Hippocampal formation (tissue), 2 donors: ENCODE data around the gene KRTAP4-9.
"Not testable (repeated sequence)": the region's sequence is repeated elsewhere in the genome, so short reads cannot be mapped to it uniquely, and the experiment has no call there.

Experiments
- DNase-seq, 2 donors: peaks; one replicate each; lab custom pipeline; 2025; lab: John Stamatoyannopoulos, UW

KRTAP4-9 gene

GRCh38 chr17:41105347-41105746, at the start of gene KRTAP4-9:
Gene KRTAP4-9 (plus strand): TSS chr17:41105389. CDS start chr17:41105389, 0 bp downstream.
- DNase-seq, result not testable (repeated sequence)

DNA sequence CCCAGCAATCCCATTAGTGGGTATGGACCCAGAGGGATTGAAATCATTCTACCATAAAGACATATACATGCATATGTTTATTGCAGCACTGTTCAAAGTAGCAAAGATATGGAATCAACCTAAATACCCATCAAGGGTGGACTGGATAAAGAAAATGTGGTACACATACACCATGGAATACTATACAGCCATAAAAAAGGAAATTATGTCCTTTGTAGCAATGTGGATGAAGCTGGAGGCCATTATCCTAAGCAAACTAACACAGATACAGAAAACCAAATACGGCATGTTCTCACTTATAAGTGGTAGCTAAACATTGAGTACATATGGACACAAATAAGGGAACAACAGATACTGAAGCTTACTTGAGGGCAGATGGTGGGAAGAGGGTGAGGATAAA, 47.6 kb upstream of the KRTAP4-9 start:
- DNase-seq, result no peak

- no peak for DNase-seq
These were observed 46.4 kb upstream of the KRTAP4-9 start for GRCh38 chr17:41058741-41059140.

- DNase-seq, result not testable (repeated sequence)
These were observed 45.7 kb upstream of the KRTAP4-9 start for GRCh38 chr17:41059276-41060051.

- DNase-seq, result no peak
These were observed 45.1 kb upstream of the KRTAP4-9 start, which contains the start of gene KRTAP2-3 for GRCh38 chr17:41060052-41060604. Gene KRTAP2-3 (minus strand): TSS chr17:41060114. CDS start chr17:41060050, 64 bp downstream.

DNA sequence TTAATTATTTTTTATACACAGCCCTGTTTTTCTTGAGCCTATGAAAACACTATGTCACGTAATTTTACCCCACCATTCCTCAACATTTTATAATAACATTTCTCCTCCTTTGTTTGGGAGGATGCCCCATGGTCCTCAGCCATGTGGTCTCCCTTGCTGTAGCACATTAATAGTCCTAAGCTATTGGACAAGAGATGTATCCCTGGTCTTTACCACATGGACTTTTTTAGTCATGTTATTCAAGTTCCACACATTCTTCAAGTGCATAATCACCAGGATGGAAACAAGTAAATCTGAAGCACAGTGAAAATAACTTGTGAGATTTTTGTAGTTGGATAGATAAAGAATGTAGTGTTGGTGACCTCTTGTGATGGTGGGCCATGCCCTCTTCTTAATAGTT, 43.2 kb upstream of the KRTAP4-9 start:
- DNase-seq, result no peak

DNA sequence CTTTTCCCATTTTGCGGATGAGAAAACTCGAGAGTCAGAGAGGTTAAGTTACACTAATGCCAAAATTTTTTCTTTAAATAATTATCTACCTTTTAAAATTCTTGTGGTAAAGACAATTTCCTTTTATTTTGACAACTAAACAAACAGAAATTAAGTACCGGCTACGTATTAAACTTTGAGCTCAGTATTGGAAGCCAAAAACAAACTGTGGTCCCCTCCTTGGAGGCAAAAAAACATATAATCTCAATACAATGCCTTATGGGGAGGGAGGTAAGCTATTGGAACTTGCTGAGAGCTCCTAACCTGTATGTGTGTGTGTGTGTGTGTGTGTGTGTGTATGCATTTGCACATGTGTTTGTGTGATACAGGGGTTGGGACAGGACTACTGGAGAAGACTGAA, 41.7 kb upstream of the KRTAP4-9 start:
- no peak for DNase-seq

DNA sequence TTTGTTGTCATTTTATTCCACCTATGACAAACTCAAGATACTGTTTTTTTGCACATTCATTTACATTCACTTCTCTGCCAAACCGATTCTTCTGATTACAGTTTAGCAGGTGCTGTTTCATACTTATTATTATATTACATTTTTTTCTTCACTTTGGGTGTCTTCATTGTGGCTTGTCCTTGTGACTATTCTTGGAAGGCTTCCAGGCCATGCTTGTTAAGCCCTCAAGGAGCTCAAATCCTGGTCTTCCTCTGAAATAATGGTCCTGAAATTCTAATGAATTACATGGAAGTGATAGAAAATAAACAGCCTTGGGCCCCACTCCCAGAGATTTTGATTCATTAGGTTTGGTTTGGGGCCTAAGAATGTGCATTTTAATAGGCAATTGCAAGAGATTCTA, 40.9 kb upstream of the KRTAP4-9 start:
- DNase-seq, result no peak

DNA sequence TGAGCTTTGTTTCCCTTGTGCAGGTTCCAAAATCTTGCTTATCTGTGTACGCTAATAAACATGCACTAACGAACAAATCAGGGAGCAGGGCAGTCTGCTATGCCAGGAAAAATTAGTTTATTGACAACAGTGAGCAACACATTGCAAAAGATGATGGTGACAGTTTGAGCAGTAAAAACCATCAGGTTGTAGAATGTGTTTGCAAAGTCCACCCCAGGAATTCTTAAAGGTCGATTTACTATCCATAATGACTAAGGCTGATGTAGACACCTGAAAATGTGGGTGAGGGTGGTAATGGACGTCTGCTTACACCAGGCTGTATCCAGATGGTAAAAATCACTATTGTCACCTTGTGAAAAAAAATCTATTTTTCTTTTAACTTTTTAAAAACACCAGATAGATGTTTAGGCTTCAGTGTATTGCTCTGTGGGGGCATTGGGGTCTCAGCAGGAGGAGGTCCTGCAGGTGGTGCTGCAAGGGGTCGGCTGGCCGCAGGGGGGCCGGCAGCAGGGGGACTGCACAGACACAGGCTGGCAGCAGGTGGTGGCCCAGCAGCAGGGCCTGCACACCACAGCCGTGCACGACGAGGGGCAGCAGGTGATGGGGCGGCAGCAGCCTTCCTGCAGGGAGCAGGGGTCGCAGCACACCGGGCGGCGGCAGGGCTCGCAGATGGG, 40.0 kb upstream of the KRTAP4-9 start:
- not testable (repeated sequence) for DNase-seq

DNA sequence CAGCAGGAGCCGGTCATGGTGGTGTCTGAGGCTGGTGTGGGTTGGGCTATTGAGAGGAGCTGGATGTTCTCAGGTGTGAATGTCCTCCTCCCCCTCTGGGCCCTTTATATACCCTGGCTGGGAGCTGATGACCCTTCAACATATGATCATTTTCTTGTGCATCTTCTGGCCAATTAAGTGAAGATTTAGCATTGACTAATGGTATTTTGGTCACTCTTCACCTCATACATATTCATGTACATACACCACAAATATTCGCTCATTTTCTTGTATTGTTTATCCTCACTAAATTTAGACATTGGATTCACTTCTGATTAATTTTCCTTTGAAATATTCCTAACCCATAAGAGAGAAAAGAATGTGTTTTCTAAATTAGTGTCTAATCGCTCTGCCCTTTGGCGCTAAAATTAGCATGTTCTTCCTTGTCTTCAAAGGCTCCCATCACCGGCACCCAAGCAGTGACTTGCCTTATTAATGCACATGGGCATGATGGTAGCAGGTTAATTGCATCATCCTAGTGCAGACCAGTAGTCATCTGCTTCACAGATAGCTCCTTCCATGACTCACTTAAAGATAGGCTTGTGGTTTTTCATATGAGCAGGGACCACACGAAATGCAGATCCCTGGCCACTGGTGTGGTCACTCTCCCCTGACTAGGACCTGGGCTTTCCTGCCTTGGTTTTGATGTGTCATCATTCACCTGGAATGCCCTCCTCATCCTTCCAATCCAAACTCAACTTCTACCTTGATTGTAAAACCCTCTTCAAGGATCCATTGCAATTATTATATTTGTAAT, 39.2 kb upstream of the KRTAP4-9 start, which contains the start of gene KRTAP2-4:
KRTAP2-4 (minus strand) TSS at position 51 of the 796 bp plus-strand sequence; CDS start at position 17, 34 bp downstream.
- no peak for DNase-seq

DNA sequence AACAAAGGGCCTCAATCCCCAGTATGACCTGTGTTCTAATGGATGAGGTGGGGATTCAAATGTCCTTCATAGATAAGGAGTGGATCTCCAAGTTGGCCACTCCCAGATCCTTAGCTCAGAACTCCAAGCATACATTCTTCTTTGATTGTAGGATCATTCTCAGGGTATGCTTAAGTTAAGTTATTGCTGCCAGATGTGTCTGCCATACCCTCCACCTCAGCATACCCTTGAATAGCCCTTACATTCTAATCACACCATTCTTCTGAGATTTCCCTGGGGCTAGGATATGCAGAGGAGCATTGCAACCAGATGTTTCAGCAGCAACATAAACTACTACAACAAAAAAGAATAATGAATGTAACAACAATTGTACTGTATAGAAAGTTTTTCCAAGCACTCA, 37.9 kb upstream of the KRTAP4-9 start:
- no peak for DNase-seq

DNA sequence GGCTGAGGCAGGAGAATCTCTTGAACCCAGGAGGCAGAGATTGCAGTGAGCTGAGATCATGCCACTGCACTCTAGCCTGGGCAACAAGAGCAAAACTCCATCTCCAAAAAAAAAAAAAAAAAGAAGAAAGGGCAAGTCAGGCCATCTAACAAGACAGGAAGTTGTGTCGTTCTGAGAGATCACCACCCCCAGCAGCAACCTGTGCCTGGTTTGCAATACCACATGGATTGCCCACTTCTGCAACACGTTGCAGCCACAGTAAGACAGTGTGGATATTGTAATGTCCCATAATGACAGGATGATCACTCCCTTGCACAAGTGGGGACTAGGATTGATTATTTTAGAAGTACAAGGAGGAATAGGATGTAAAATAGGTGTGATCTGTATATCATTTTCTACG, 36.2 kb upstream of the KRTAP4-9 start:
- no peak for DNase-seq

- DNase-seq, result no peak
These were observed 33.4 kb upstream of the KRTAP4-9 start for GRCh38 chr17:41071606-41072360.

- DNase-seq, result no peak
These were observed 31.5 kb upstream of the KRTAP4-9 start for GRCh38 chr17:41073676-41074075.

DNA sequence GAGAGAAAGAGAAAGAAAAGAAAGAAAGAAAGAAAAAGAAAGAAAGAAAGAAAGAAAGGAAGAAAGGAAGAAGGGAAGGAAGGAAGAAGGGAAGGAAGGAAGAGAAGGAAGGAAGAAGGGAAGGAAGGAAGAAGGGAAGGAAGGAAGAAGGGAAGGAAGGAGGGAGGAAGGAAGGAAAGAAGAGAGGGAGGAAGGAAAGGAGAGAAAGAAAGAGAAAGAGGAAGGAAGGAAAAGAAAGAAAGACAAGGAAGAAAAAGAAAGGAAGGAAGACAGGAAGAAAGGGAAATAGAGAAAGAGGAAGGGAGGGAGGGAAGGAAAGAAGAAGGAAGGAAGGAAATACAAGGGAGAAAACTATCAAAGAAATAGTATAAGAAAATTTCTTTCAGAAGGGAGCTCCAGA, 28.4 kb upstream of the KRTAP4-9 start:
- DNase-seq, result no peak

GRCh38 chr17:41082626-41083025, 22.6 kb upstream of the KRTAP4-9 start:
- DNase-seq, result no peak

DNA sequence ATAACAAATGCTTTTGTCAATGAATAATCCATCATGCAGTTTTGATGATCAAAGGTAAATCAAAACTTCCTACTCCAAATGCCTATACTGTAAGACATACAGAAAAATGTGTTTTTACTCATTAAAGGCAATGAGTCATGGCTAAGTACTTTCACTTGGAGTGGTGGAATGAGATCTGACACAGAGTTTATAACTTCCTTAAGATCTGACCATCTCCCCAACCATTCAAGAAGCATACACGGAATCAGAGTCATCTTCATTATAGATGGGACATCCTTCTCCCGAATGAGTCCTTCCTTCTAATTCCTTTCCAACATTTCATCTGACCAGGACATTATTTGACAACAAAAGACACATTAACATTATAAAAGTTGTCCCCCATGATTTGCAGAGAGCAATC, 21.8 kb upstream of the KRTAP4-9 start:
- not testable (repeated sequence) for DNase-seq

- DNase-seq, result not testable (repeated sequence)
These were observed 20.9 kb upstream of the KRTAP4-9 start, which contains the start of gene KRTAP4-7 for GRCh38 chr17:41084100-41084856. Gene KRTAP4-7 (plus strand): TSS chr17:41084150. CDS start chr17:41084207, 57 bp downstream.

GRCh38 chr17:41088760-41089352, 16.3 kb upstream of the KRTAP4-9 start:
- DNase-seq, result not testable (repeated sequence)

- no peak for DNase-seq
These were observed 9.1 kb upstream of the KRTAP4-9 start for GRCh38 chr17:41096055-41096454.
